Pancreas (tissue), 10 donors: ENCODE results near the gene C1orf116. TPM values are rescaled to one million over a fixed set of nuclear protein-coding genes. Genes with fewer than 3 reads are reported as not detected.

ENCODE experiments used
- ATAC-seq, 4 donors: fragments of 200-7000 bp; cut with Tn5 transposase; one replicate each; pipeline versions ENCODE4 v1.8.0 to v1.9.1; 2020; ENCODE audit warnings: mild to moderate bottlenecking in 4 of 4, moderate library complexity in 4 of 4
- DNase-seq, 6 donors: peaks; one replicate each; pipeline ENCODE4 v3.0.0-alpha.2; 2020
- FAIRE-seq: peaks from 2 replicates; lab custom pipeline; 2012; peaks lifted over from hg19 to GRCh38; lab: Jason Lieb, UNC
- H3K27ac ChIP-seq, 4 donors: fragments of 200-600 bp; sonication (generic); 1 replicate in 3 of 4; 2 replicates in 1 of 4; pipeline versions ENCODE4 v1.5.0 to v1.8.0; 2020
- H3K27me3 ChIP-seq, 4 donors: fragments of 200-600 bp; one replicate each; pipeline ENCODE4 v1.8.0; 2021
- H3K36me3 ChIP-seq, 3 donors: fragments of 200-600 bp; sonication (generic) in 1 of 3; one replicate each; pipeline versions ENCODE4 v1.5.0 to v1.8.0; 2020 to 2021
- H3K4me1 ChIP-seq, 3 donors: fragments of 200-600 bp; one replicate each; pipeline ENCODE4 v1.8.0; 2021
- H3K4me3 ChIP-seq, 4 donors: fragments of 200-600 bp; sonication (generic) in 2 of 4; one replicate each; pipeline versions ENCODE4 v1.5.0 to v1.8.0; 2020 to 2021
- H3K9me3 ChIP-seq, 4 donors: fragments of 200-600 bp; one replicate each; pipeline ENCODE4 v1.8.0; 2021
- CTCF ChIP-seq, 4 donors: fragments of 200-600 bp; sonication (generic) in 3 of 4; IDR thresholded peaks; one replicate each; pipeline versions ENCODE4 v1.5.0 to v1.8.0; 2021; ENCODE audit warnings: antibody characterized with exemption in 4 of 4
- WGBS, 2 donors: extraction: QIAGEN DNeasy Blood & Tissue Kit; methylation state at CpG; one replicate each; pipeline ENCODE4 v1.1.7; 2013; 5-methylcytosine and 5-hydroxymethylcytosine counted together
- intact Hi-C, 3 donors: fragments of 100-400 bp; cut with DNase I; formaldehyde crosslinking; loops; one replicate each; pipeline versions ENCODE4 v1.11.1 to v1.14.2; 2022
- polyA plus RNA-seq, 2 donors: library from polyadenylated mRNA; stranded (reverse); fragments of 200-250 nt; gene quantifications; one replicate each; pipeline ENCODE4 v1.2.3, GENCODE V29; 2013
- total RNA-seq, 6 donors: library from RNA; stranded (reverse); fragmentation: NEBNext Ultra II Directional in 4 of 6; extraction: Animal tissue kit (Norgen Biotek cat#: 25700) in 4 of 6; gene quantifications; one replicate each; pipeline versions ENCODE4 v1.2.1 to v1.2.4, GENCODE V29; 2021 to 2023
- donor health status: healthy with polysubstance abuse.
- donor health status: DM: no; HTN: no; CAD: no; lungs with moderate emphysema.
- donor health status: DM: no; HTN: no; CAD: no.
- donor health status: control.
- donor health status: control.
- donor health status: Bipolar disorder and iron deficiency.
- donor health status: DM: yes; HTN: yes; CAD: no.
- donor health status: DM: no; HTN: no; CAD: no.
- donor health status: DM: no; HTN: no; CAD: no.
- donor health status: DM: yes; HTN: yes; CAD: no.

C1orf116 gene
- total and polyA plus RNA-seq, 8 donors: 7.8 to 26.9 (median 10.1) TPM

- no peaks in the 10 kb centered on the region for H3K9me3 ChIP-seq
- ATAC-seq: no peak
- FAIRE-seq: no peak
- WGBS, 2 donors: 89 to 97% methylated on average over 5 of the region's 5 CpGs
- intact Hi-C loops: no loop called here
- peaks cover 0 to 13% (median 3%) of the 10 kb centered on the region in 3 donors for H3K36me3 ChIP-seq
- no peak for DNase-seq
- no peak overlapping the region for H3K27ac ChIP-seq
- no peaks in the 10 kb centered on the region for H3K4me1 ChIP-seq
- TF ChIP-seq CTCF (IDR thresholded peaks at IDR 0.05): no peak
- no peak overlapping the region for H3K4me3 ChIP-seq
- H3K27me3 ChIP-seq: no peaks in the 10 kb centered on the region
Observed at GRCh38 chr1:207063014-207063413, 30.5 kb upstream of the C1orf116 start.

- Histone ChIP-seq H3K27me3 (no peaks in the 10 kb centered on the region), H3K9me3 (no peaks in the 10 kb centered on the region), H3K4me1 (no peaks in the 10 kb centered on the region), H3K36me3 (peaks cover 0 to 13% (median 3%) of the 10 kb centered on the region in 3 donors), H3K4me3 (no peak overlapping the region), H3K27ac (no peak overlapping the region)
- FAIRE-seq: no peak
- DNase-seq: no peak
- 85 to 97% methylated on average over 1 of the region's 1 CpG for WGBS, 2 donors
- intact Hi-C loops: no loop called here
- no peak for ATAC-seq
- TF ChIP-seq CTCF (IDR thresholded peaks at IDR 0.05): no peak
Observed at GRCh38 chr1:207062058-207062457, 29.5 kb upstream of the C1orf116 start.

GRCh38 chr1:207060596-207060995 is 28.0 kb upstream of the C1orf116 start:
- WGBS, 2 donors: 71 to 84% methylated on average over 3 of the region's 3 CpGs
- no peaks in the 10 kb centered on the region for H3K9me3 ChIP-seq
- H3K4me3 ChIP-seq: no peak overlapping the region
- no peak for FAIRE-seq
- no peaks in the 10 kb centered on the region for H3K27me3 ChIP-seq
- DNase-seq: no peak
- ATAC-seq: no peak
- no peak overlapping the region for H3K27ac ChIP-seq
- H3K36me3 ChIP-seq: peaks cover 0 to 8% (median 3%) of the 10 kb centered on the region in 3 donors
- no peak for TF ChIP-seq CTCF (IDR thresholded peaks at IDR 0.05)
- peaks cover 0 to 4% (median 0%) of the 10 kb centered on the region in 3 donors for H3K4me1 ChIP-seq
- intact Hi-C loops: no loop called here

- intact Hi-C loops: no loop called here
- FAIRE-seq (no peak), DNase-seq (no peak), ATAC-seq (no peak)
- Histone ChIP-seq H3K9me3 (no peaks in the 10 kb centered on the region), H3K4me1 (peaks cover 0 to 4% (median 0%) of the 10 kb centered on the region in 3 donors), H3K4me3 (no peak overlapping the region), H3K27me3 (no peaks in the 10 kb centered on the region), H3K36me3 (peaks cover 0 to 8% (median 3%) of the 10 kb centered on the region in 3 donors), H3K27ac (no peak overlapping the region)
- TF ChIP-seq CTCF (IDR thresholded peaks at IDR 0.05): no peak
- WGBS, 2 donors: 67 to 75% methylated on average over 4 of the region's 4 CpGs
Observed at GRCh38 chr1:207059881-207060280, 27.3 kb upstream of the C1orf116 start.
